Adipocyte (in vitro differentiated cells): ENCODE measurements around the gene EXOC3L4.

Experiments
- DNase-seq: peaks from one replicate; pipeline ENCODE4 v3.0.0-alpha.2; 2015; ENCODE audit warnings: low read depth
- H3K27me3 ChIP-seq: replicated peaks from 2 replicates; pipeline ENCODE4 v1.7.0; 2013; ENCODE audit warnings: mild to moderate bottlenecking, low read length, moderate library complexity; ENCODE audit not compliant: control insufficient read depth, insufficient read depth
- H3K36me3 ChIP-seq: 2 replicates; pipeline ENCODE4 v1.7.0; 2013; ENCODE audit warnings: low read length, mild to moderate bottlenecking, moderate library complexity; ENCODE audit not compliant: control insufficient read depth, insufficient read depth, severe bottlenecking
- H3K4me1 ChIP-seq: 2 replicates; pipeline ENCODE4 v1.7.0; 2013; ENCODE audit warnings: mild to moderate bottlenecking, low read length, moderate library complexity; ENCODE audit not compliant: control insufficient read depth, insufficient read depth
- H3K4me3 ChIP-seq: 2 replicates; pipeline ENCODE4 v1.7.0; 2013; ENCODE audit warnings: mild to moderate bottlenecking, low read length, moderate library complexity
- H3K9ac ChIP-seq: 2 replicates; pipeline ENCODE4 v1.7.0; 2013; ENCODE audit warnings: mild to moderate bottlenecking, low read length, moderate library complexity
- H3K9me3 ChIP-seq: 2 replicates; pipeline ENCODE4 v1.7.0; 2013; ENCODE audit warnings: mild to moderate bottlenecking, low read length, moderate library complexity; ENCODE audit not compliant: control insufficient read depth

Gene EXOC3L4

GRCh38 chr14:103126088-103126872 lies 31.8 kb downstream of the EXOC3L4 start:
- no peaks in the 10 kb centered on the region for H3K27me3 ChIP-seq
- H3K4me1 ChIP-seq, result peaks cover 63% of the 10 kb centered on the region
- no peaks in the 10 kb centered on the region for H3K9me3 ChIP-seq
- no peak for DNase-seq
- H3K4me3 ChIP-seq, result peak overlapping the region; percentile 81
- peaks cover 23% of the 10 kb centered on the region for H3K36me3 ChIP-seq
- no peak overlapping the region for H3K9ac ChIP-seq

GRCh38 chr14:103126873-103127304 lies 32.4 kb downstream of the EXOC3L4 start:
- peaks cover 28% of the 10 kb centered on the region for H3K36me3 ChIP-seq
- no peak overlapping the region for H3K9ac ChIP-seq
- no peaks in the 10 kb centered on the region for H3K9me3 ChIP-seq
- no peaks in the 10 kb centered on the region for H3K27me3 ChIP-seq
- DNase-seq, result peak; percentile 66
- peaks cover 59% of the 10 kb centered on the region for H3K4me1 ChIP-seq
- H3K4me3 ChIP-seq, result peak overlapping the region; percentile 81

GRCh38 chr14:103127356-103127755 lies 32.8 kb downstream of the EXOC3L4 start:
- Histone ChIP-seq H3K9me3 (no peaks in the 10 kb centered on the region), H3K27me3 (no peaks in the 10 kb centered on the region), H3K4me3 (no peak overlapping the region), H3K36me3 (peaks cover 33% of the 10 kb centered on the region), H3K9ac (peak overlapping the region; percentile 29), H3K4me1 (peaks cover 54% of the 10 kb centered on the region)
- DNase-seq, result no peak

GRCh38 chr14:103127861-103128598 lies 33.5 kb downstream of the EXOC3L4 start:
- Histone ChIP-seq H3K9ac (peak overlapping the region; percentile 29), H3K4me1 (peaks cover 48% of the 10 kb centered on the region), H3K36me3 (peaks cover 40% of the 10 kb centered on the region), H3K4me3 (no peak overlapping the region), H3K27me3 (no peaks in the 10 kb centered on the region), H3K9me3 (no peaks in the 10 kb centered on the region)
- DNase-seq, result no peak

GRCh38 chr14:103128631-103129300 lies 34.2 kb downstream of the EXOC3L4 start:
- no peak for DNase-seq
- no peaks in the 10 kb centered on the region for H3K9me3 ChIP-seq
- no peaks in the 10 kb centered on the region for H3K27me3 ChIP-seq
- peaks cover 48% of the 10 kb centered on the region for H3K4me1 ChIP-seq
- no peak overlapping the region for H3K4me3 ChIP-seq
- H3K9ac ChIP-seq, result no peak overlapping the region
- peaks cover 47% of the 10 kb centered on the region for H3K36me3 ChIP-seq

GRCh38 chr14:103129301-103130016 lies 34.9 kb downstream of the EXOC3L4 start:
- H3K9me3 ChIP-seq, result no peaks in the 10 kb centered on the region
- DNase-seq, result no peak
- no peak overlapping the region for H3K4me3 ChIP-seq
- H3K36me3 ChIP-seq, result peaks cover 52% of the 10 kb centered on the region
- no peaks in the 10 kb centered on the region for H3K27me3 ChIP-seq
- H3K4me1 ChIP-seq, result peaks cover 42% of the 10 kb centered on the region
- H3K9ac ChIP-seq, result no peak overlapping the region

- peaks cover 60% of the 10 kb centered on the region for H3K36me3 ChIP-seq
- H3K9me3 ChIP-seq, result no peaks in the 10 kb centered on the region
- H3K4me3 ChIP-seq, result no peak overlapping the region
These were observed 35.7 kb downstream of the EXOC3L4 start for GRCh38 chr14:103130017-103130764.

GRCh38 chr14:103130965-103131364 lies 36.4 kb downstream of the EXOC3L4 start:
- no peaks in the 10 kb centered on the region for H3K9me3 ChIP-seq
- peak; percentile 29 for DNase-seq
- H3K9ac ChIP-seq, result no peak overlapping the region
- no peaks in the 10 kb centered on the region for H3K27me3 ChIP-seq
- H3K4me1 ChIP-seq, result peaks cover 27% of the 10 kb centered on the region
- H3K4me3 ChIP-seq, result no peak overlapping the region
- peaks cover 67% of the 10 kb centered on the region for H3K36me3 ChIP-seq

More at GRCh38 chr14:103130017-103130764, 35.7 kb downstream of the EXOC3L4 start:
- no peak overlapping the region for H3K9ac ChIP-seq
- no peak for DNase-seq
- H3K27me3 ChIP-seq, result no peaks in the 10 kb centered on the region
- H3K4me1 ChIP-seq, result peaks cover 34% of the 10 kb centered on the region

- H3K27me3 ChIP-seq, result no peaks in the 10 kb centered on the region
- peaks cover 70% of the 10 kb centered on the region for H3K36me3 ChIP-seq
- no peak overlapping the region for H3K4me3 ChIP-seq
- H3K9ac ChIP-seq, result no peak overlapping the region
- H3K9me3 ChIP-seq, result no peaks in the 10 kb centered on the region
- peaks cover 26% of the 10 kb centered on the region for H3K4me1 ChIP-seq
- no peak for DNase-seq
These were observed 37.1 kb downstream of the EXOC3L4 start for GRCh38 chr14:103131580-103131979.

GRCh38 chr14:103132381-103133209 lies 38.1 kb downstream of the EXOC3L4 start:
- peaks cover 29% of the 10 kb centered on the region for H3K4me1 ChIP-seq
- no peak for DNase-seq
- H3K27me3 ChIP-seq, result no peaks in the 10 kb centered on the region
- no peaks in the 10 kb centered on the region for H3K9me3 ChIP-seq
- H3K4me3 ChIP-seq, result no peak overlapping the region
- no peak overlapping the region for H3K9ac ChIP-seq
- peaks cover 66% of the 10 kb centered on the region for H3K36me3 ChIP-seq
